GM12875 (cell line): ENCODE data around the gene FUBP1.

ENCODE experiments used
- H3K4me3 ChIP-seq: one replicate; pipeline ENCODE4 v1.5.1; 2011; ENCODE audit warnings: low read depth, low read length, control low read depth
- TF ChIP-seq, protein P1 (sequence below): IDR thresholded peaks from 2 replicates; pipeline ENCODE4 v1.5.1; 2011; ENCODE audit warnings: low read depth, mild to moderate bottlenecking, control low read depth, inconsistent platforms, low read length, moderate library complexity, borderline replicate concordance; ENCODE audit not compliant: insufficient read depth

Gene FUBP1

DNA sequence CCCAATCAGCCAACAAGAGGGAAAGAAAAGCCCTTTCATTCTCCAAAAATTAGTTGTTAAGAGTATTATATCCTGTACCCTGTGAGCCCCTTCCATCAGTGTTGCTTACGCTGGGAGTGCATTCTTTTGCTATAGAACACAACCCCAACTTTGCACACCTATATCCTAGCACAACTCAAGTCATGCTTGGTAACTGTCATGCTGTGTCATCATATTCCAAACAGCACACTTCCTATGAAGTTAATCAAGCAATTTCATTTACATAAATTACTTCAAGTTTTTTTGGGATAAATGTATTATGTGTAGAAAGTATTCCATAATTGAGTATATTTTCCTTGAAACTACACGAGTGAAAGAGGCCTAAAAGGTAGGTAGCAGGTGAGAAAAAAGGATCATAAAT is 20.0 kb downstream of the FUBP1 start:
- TF ChIP-seq, protein P1, sequence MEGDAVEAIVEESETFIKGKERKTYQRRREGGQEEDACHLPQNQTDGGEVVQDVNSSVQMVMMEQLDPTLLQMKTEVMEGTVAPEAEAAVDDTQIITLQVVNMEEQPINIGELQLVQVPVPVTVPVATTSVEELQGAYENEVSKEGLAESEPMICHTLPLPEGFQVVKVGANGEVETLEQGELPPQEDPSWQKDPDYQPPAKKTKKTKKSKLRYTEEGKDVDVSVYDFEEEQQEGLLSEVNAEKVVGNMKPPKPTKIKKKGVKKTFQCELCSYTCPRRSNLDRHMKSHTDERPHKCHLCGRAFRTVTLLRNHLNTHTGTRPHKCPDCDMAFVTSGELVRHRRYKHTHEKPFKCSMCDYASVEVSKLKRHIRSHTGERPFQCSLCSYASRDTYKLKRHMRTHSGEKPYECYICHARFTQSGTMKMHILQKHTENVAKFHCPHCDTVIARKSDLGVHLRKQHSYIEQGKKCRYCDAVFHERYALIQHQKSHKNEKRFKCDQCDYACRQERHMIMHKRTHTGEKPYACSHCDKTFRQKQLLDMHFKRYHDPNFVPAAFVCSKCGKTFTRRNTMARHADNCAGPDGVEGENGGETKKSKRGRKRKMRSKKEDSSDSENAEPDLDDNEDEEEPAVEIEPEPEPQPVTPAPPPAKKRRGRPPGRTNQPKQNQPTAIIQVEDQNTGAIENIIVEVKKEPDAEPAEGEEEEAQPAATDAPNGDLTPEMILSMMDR, result no peak
- no peak overlapping the region for H3K4me3 ChIP-seq

DNA sequence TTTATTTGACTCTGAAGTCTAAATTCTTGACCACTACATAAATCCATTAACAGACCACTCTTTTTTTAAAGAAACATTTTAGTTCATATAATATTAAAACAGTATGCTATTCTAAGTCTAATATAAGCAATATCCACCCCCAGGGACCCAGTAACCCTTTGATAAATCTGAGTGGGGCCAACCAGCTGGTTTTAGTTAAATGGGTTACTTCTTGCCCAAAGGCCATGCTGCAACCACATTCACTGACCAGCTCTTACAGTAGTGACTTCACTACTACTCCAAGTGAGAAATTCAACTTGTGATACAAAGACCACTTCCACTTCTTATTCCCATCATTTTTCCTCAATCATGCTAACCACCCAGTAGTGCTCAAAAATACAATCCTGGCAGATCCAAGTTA is 20.5 kb downstream of the FUBP1 start:
- no peak overlapping the region for H3K4me3 ChIP-seq
- TF ChIP-seq, protein P1, result no peak

GRCh38 chr1:77956464-77956863 is 22.4 kb downstream of the FUBP1 start:
- no peak overlapping the region for H3K4me3 ChIP-seq
- TF ChIP-seq, protein P1, result no peak

GRCh38 chr1:77955709-77956108 is 23.2 kb downstream of the FUBP1 start:
- TF ChIP-seq, protein P1, result no peak
- H3K4me3 ChIP-seq, result no peak overlapping the region

- TF ChIP-seq, protein P1, result no peak
- no peak overlapping the region for H3K4me3 ChIP-seq
These were observed 24.4 kb downstream of the FUBP1 start for GRCh38 chr1:77954521-77954920.

DNA sequence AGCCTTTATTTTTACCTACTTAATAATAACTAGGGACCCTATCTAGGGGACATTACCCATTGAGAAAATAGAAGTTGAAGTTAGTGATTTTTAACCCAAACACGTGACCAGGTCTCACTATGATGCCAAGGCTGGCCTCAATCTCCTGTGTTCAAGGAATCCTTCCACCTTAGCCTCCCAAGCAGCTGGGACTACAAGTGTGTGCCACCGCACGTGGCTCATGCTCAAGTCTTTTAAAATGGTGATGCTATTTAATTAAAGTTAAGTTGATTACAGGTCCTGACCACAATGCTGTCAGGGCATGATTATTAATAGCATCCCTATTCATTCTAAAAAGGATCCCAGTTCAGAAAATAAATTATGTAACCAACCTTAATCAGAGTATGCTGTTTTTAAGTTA is 25.0 kb downstream of the FUBP1 start:
- TF ChIP-seq, protein P1, result no peak
- no peak overlapping the region for H3K4me3 ChIP-seq

DNA sequence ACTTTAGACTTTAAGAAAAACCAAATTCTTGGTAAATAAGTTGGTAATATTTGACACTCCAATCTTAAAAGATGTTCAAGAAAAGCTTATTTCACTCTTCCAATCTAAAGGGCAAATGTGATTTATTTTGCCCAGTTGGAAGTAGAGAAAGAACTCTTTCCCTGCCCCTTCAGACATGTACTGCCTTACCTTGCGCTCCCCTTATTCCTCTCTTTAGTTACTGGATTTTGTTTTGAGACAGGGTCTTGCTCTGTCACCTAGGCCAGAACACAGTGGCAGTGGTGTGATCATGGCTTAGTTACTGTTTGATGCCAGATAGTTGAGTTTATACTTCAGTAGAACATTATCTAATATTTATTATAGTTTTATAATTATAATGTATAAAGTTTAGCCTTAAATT is 27.5 kb downstream of the FUBP1 start:
- TF ChIP-seq, protein P1, result no peak
- H3K4me3 ChIP-seq, result no peak overlapping the region
